H9 (cell line): ENCODE measurements around the gene HORMAD2. TPM values are rescaled to one million over a fixed set of nuclear protein-coding genes. Genes with fewer than 3 reads are reported as not detected.

ENCODE experiments used
- DNase-seq: peaks from one replicate; pipeline ENCODE4 v3.0.0-alpha.2; 2017
- H2AFZ ChIP-seq: one replicate; pipeline ENCODE4 v1.6.1; 2013; ENCODE audit warnings: mild to moderate bottlenecking, low read length, control low read depth, moderate library complexity
- H2AK5ac ChIP-seq: 2 replicates; pipeline ENCODE4 v1.6.1; 2013; ENCODE audit warnings: low read length, control low read depth, mixed read lengths; ENCODE audit not compliant: insufficient read length
- H2BK120ac ChIP-seq: one replicate; pipeline ENCODE4 v1.6.1; 2013; ENCODE audit warnings: low read depth, mild to moderate bottlenecking, low read length, control low read depth, inconsistent platforms; ENCODE audit not compliant: poor library complexity, severe bottlenecking
- H2BK12ac ChIP-seq: 2 replicates; pipeline ENCODE4 v1.6.1; 2013; ENCODE audit warnings: low read length, control low read depth, mixed read lengths, low read depth; ENCODE audit not compliant: insufficient read length
- H2BK15ac ChIP-seq: 2 replicates; pipeline ENCODE4 v1.6.1; 2013; ENCODE audit warnings: low read depth, low read length, control low read depth
- H2BK20ac ChIP-seq: one replicate; pipeline ENCODE4 v1.6.1; 2013; ENCODE audit warnings: low read depth, mild to moderate bottlenecking, low read length, control low read depth, inconsistent platforms; ENCODE audit not compliant: poor library complexity, severe bottlenecking
- H2BK5ac ChIP-seq: 2 replicates; pipeline ENCODE4 v1.6.1; 2013; ENCODE audit warnings: low read length, control low read depth, mixed read lengths; ENCODE audit not compliant: insufficient read length
- H3K14ac ChIP-seq: 2 replicates; pipeline ENCODE4 v1.6.1; 2013; ENCODE audit warnings: low read length, control low read depth; ENCODE audit not compliant: insufficient read depth
- H3K18ac ChIP-seq: 2 replicates; pipeline ENCODE4 v1.6.1; 2013; ENCODE audit warnings: low read depth, mild to moderate bottlenecking, mixed read lengths, low read length, control low read depth; ENCODE audit not compliant: insufficient read length
- H3K23ac ChIP-seq: 2 replicates; pipeline ENCODE4 v1.6.1; 2013; ENCODE audit warnings: low read length, control low read depth, mixed read lengths, low read depth; ENCODE audit not compliant: insufficient read length
- H3K23me2 ChIP-seq: 2 replicates; pipeline ENCODE4 v1.6.1; 2013; ENCODE audit warnings: low read depth, mild to moderate bottlenecking, mixed read lengths, low read length, control low read depth; ENCODE audit not compliant: insufficient read length, poor library complexity, severe bottlenecking
- H3K27ac ChIP-seq: 2 replicates; pipeline ENCODE4 v1.5.1; 2013; ENCODE audit warnings: low read length, control low read depth, mixed read lengths, low read depth; ENCODE audit not compliant: insufficient read length
- H3K27me3 ChIP-seq: 2 replicates; pipeline ENCODE4 v1.6.1; 2013; ENCODE audit warnings: low read length, control low read depth, inconsistent platforms; ENCODE audit not compliant: insufficient read depth
- H3K4ac ChIP-seq: 2 replicates; pipeline ENCODE4 v1.6.1; 2013; ENCODE audit warnings: low read depth, mild to moderate bottlenecking, control low read depth, inconsistent platforms, low read length, moderate library complexity
- H3K4me1 ChIP-seq: 2 replicates; pipeline ENCODE4 v1.6.1; 2013; ENCODE audit warnings: low read length, control low read depth, inconsistent platforms; ENCODE audit not compliant: insufficient read depth
- H3K4me2 ChIP-seq: 2 replicates; pipeline ENCODE4 v1.6.1; 2013; ENCODE audit warnings: low read length, control low read depth, mixed read lengths; ENCODE audit not compliant: insufficient read length, insufficient read depth
- H3K56ac ChIP-seq: 2 replicates; pipeline ENCODE4 v1.6.1; 2013; ENCODE audit warnings: low read depth, mild to moderate bottlenecking, mixed read lengths, low read length, control low read depth; ENCODE audit not compliant: insufficient read length
- H3K79me1 ChIP-seq: 2 replicates; pipeline ENCODE4 v1.6.1; 2013; ENCODE audit warnings: low read depth, mild to moderate bottlenecking, moderate library complexity, low read length, control low read depth, inconsistent platforms; ENCODE audit not compliant: insufficient read depth, poor library complexity, severe bottlenecking
- H3K79me2 ChIP-seq: 2 replicates; pipeline ENCODE4 v1.6.1; 2013; ENCODE audit warnings: low read length, control low read depth, inconsistent platforms; ENCODE audit not compliant: insufficient read depth
- H3K9ac ChIP-seq: 2 replicates; pipeline ENCODE4 v1.6.1; 2013; ENCODE audit warnings: low read length, control low read depth, mixed read lengths; ENCODE audit not compliant: insufficient read length; ENCODE audit errors: extremely low read depth
- H3K9me3 ChIP-seq: one replicate; pipeline ENCODE4 v1.6.1; 2013; ENCODE audit warnings: low read depth, low read length, inconsistent platforms; ENCODE audit not compliant: control insufficient read depth
- H3T11ph ChIP-seq: one replicate; pipeline ENCODE4 v1.6.1; 2013; ENCODE audit warnings: mild to moderate bottlenecking, low read length, control low read depth, inconsistent platforms
- H4K20me1 ChIP-seq: one replicate; pipeline ENCODE4 v1.6.1; 2013; ENCODE audit not compliant: control insufficient read depth, insufficient read length, insufficient read depth
- H4K5ac ChIP-seq: 2 replicates; pipeline ENCODE4 v1.6.1; 2013; ENCODE audit warnings: low read depth, mild to moderate bottlenecking, mixed read lengths, low read length, control low read depth; ENCODE audit not compliant: insufficient read length
- H4K8ac ChIP-seq: replicated peaks from 2 replicates; pipeline ENCODE4 v1.6.1; 2013; ENCODE audit warnings: low read length, control low read depth, mixed read lengths, low read depth; ENCODE audit not compliant: insufficient read length
- H4K91ac ChIP-seq: 2 replicates; pipeline ENCODE4 v1.6.1; 2013; ENCODE audit warnings: low read depth, mild to moderate bottlenecking, moderate library complexity, mixed read lengths, low read length, control low read depth; ENCODE audit not compliant: insufficient read length
- H3K27ac Mint-ChIP-seq, 3 experiments: 2 replicates in 2 of 3; 3 replicates in 1 of 3; pipeline ENCODE4 v1.8.0; 2020 to 2021; ENCODE audit warnings: mixed read lengths in 3 of 3, mild to moderate bottlenecking in 1 of 3, moderate library complexity in 1 of 3
- H3K27me3 Mint-ChIP-seq: 2 replicates; pipeline ENCODE4 v1.8.0; 2021; ENCODE audit warnings: low read depth, mild to moderate bottlenecking, moderate library complexity, mixed read lengths
- H3K36me3 Mint-ChIP-seq, 3 experiments: 2 replicates in 2 of 3; 3 replicates in 1 of 3; pipeline ENCODE4 v1.8.0; 2020 to 2021; ENCODE audit warnings: low read depth in 3 of 3, mixed read lengths in 3 of 3; ENCODE audit not compliant: insufficient read depth in 1 of 3
- H3K4me1 Mint-ChIP-seq, 2 experiments: 2 replicates each; pipeline ENCODE4 v1.8.0; 2020; ENCODE audit warnings: mixed read lengths in 2 of 2
- H3K4me3 Mint-ChIP-seq, 2 experiments: 2 replicates in 1 of 2; 3 replicates in 1 of 2; pipeline ENCODE4 v1.8.0; 2020 to 2021; ENCODE audit warnings: mild to moderate bottlenecking in 2 of 2, mixed read lengths in 2 of 2, moderate library complexity in 1 of 2
- H3K9me3 Mint-ChIP-seq, 2 experiments: 2 replicates in 1 of 2; 3 replicates in 1 of 2; pipeline ENCODE4 v1.8.0; 2020; ENCODE audit warnings: mild to moderate bottlenecking in 2 of 2, mixed read lengths in 2 of 2, moderate library complexity in 1 of 2
- CTCF ChIP-seq: fragments of 200-600 bp; sonication (generic); conservative IDR thresholded peaks from 3 replicates; pipeline ENCODE4 v1.8.0; 2021; ENCODE audit warnings: antibody characterized with exemption, mild to moderate bottlenecking
- WGBS: extraction: QIAGEN DNeasy Blood & Tissue Kit; methylation state at CpG from one replicate; pipeline ENCODE4 v1.1.7; 2013; ENCODE audit warnings: missing lambda C conversion rate, low lambda C conversion rate, mixed read lengths; ENCODE audit not compliant: insufficient read length; ENCODE audit errors: extremely low coverage; 5-methylcytosine and 5-hydroxymethylcytosine counted together
- total RNA-seq: library from RNA; stranded (reverse); gene quantifications from 2 replicates; pipeline ENCODE4 v1.2.1, GENCODE V29; 2021

The HORMAD2 gene
- total RNA-seq, 1 experiment from 2014 or later: not detected

DNA sequence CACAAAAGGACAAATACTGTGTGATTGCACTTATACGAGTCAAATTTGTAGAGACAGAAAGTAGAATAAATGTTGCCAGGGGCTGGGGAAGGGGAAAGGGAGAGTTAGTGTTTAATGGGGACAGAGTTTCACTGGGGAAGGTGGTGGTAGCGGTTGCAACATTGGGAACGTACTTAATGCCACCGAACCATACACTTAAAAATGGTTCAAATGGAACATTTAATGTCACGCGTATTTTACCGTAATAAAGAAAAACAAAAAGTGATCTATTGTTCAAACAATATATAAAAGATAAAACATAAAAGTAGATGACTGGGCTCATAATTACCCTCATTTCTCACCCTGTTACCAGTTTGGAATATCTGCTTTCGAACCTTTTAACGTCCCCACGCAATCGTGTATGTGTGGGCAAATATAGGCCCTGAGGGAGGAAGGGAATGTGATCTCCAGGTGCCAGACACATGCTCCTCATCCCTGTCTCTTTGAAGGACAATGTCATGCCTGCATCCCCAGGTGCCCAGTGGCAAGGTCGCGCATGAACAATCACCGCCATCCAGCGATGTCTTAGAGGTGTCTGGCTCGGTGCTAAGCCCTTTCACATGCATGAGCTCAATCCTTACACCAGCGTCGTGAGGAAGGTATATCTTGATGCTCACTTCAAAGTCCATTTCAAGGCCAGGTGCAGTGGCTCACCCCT lies 131.0 kb downstream of the HORMAD2 start:
- DNase-seq: no peak
- WGBS: no CpG with 5 or more reads among the region's 18 CpGs
- H3K56ac ChIP-seq: no peak overlapping the region

More for the DNA sequence above, 131.0 kb downstream of the HORMAD2 start:
- no peak overlapping the region for H2BK12ac ChIP-seq
- no peak overlapping the region for H3K9ac ChIP-seq
- no peak overlapping the region for H3K27ac ChIP-seq
- no peak overlapping the region for H2BK5ac ChIP-seq
- no peak for TF ChIP-seq CTCF
- H3K4me1 ChIP-seq: peaks cover 6% of the 10 kb centered on the region; the same call in 1 of the 2 replicates
- H2BK20ac ChIP-seq: no peak overlapping the region
- H2AK5ac ChIP-seq: no peak overlapping the region
- H4K8ac ChIP-seq: no peak overlapping the region
- no peak overlapping the region for H3K18ac ChIP-seq
- no peak overlapping the region for H3K4ac ChIP-seq
- H3K4me1 Mint-ChIP-seq: peaks cover 36 to 37% of the 10 kb centered on the region in 2 experiments
- H4K20me1 ChIP-seq: no peaks in the 10 kb centered on the region
- no peak overlapping the region for H3K4me2 ChIP-seq
- H3K4me3 Mint-ChIP-seq: no peak overlapping the region
- H4K5ac ChIP-seq: no peak overlapping the region
- no peaks in the 10 kb centered on the region for H3K36me3 Mint-ChIP-seq
- no peak overlapping the region for H3T11ph ChIP-seq
- no peaks in the 10 kb centered on the region for H3K23me2 ChIP-seq
- H3K23ac ChIP-seq: no peak overlapping the region
- no peaks in the 10 kb centered on the region for H3K79me2 ChIP-seq
- H3K9me3 ChIP-seq: no peaks in the 10 kb centered on the region
- no peak overlapping the region for H3K14ac ChIP-seq
- peaks cover 16% of the 10 kb centered on the region for H3K27me3 Mint-ChIP-seq
- H3K27ac Mint-ChIP-seq: peak overlapping the region in 2 of 3 experiments; percentile 29 to 56; a peak in 2 of 7 replicates
- no peak overlapping the region for H4K91ac ChIP-seq
- H2BK15ac ChIP-seq: no peak overlapping the region; the same call in 1 of the 2 replicates
- H3K27me3 ChIP-seq: no peaks in the 10 kb centered on the region; the same call in 1 of the 2 replicates
- no peak overlapping the region for H2AFZ ChIP-seq
- H2BK120ac ChIP-seq: no peak overlapping the region
- H3K79me1 ChIP-seq: no peaks in the 10 kb centered on the region
- H3K9me3 Mint-ChIP-seq: no peaks in the 10 kb centered on the region; a peak in 1 of 5 replicates
